ENCODE measurements around the gene HAUS7. TPM values are rescaled to one million over a fixed set of nuclear protein-coding genes. Genes with fewer than 3 reads are reported as not detected.

The HAUS7 gene
- total RNA-seq, 3 donors from 2014 or later: 19.0 to 26.2 (median 21.9) TPM

DNA sequence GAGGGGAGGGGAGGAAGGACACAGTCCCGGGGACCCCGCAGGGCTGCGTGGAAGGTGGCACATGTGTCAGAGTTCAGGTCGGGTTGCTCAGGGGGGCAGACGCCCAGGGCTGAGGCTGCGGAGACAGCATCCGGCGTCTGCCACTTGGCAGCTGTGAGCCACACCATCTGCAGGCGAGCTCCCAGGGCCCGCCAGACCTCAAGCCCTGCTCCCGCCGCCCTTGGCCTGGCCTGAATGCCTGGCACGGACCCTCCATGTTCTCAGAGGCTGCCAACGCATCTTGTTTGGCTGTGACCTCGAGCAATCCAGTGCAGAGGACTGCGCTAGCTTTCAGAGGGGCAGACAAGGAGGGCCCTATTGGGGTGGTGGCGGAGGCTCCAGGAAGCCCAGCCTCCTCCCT, 29.5 kb upstream of the HAUS7 start:
- TF ChIP-seq POLR2A (IDR thresholded peaks at IDR 0.05) (no peak), POLR2AphosphoS5 (IDR thresholded peaks at IDR 0.05) (no peak)
- TF ChIP-seq, protein P1, sequence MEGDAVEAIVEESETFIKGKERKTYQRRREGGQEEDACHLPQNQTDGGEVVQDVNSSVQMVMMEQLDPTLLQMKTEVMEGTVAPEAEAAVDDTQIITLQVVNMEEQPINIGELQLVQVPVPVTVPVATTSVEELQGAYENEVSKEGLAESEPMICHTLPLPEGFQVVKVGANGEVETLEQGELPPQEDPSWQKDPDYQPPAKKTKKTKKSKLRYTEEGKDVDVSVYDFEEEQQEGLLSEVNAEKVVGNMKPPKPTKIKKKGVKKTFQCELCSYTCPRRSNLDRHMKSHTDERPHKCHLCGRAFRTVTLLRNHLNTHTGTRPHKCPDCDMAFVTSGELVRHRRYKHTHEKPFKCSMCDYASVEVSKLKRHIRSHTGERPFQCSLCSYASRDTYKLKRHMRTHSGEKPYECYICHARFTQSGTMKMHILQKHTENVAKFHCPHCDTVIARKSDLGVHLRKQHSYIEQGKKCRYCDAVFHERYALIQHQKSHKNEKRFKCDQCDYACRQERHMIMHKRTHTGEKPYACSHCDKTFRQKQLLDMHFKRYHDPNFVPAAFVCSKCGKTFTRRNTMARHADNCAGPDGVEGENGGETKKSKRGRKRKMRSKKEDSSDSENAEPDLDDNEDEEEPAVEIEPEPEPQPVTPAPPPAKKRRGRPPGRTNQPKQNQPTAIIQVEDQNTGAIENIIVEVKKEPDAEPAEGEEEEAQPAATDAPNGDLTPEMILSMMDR (IDR thresholded peaks at IDR 0.05): no peak
- peaks cover 5 to 75% of the 10 kb centered on the region in 2 donors for H3K27me3 ChIP-seq
- H3K36me3 ChIP-seq: no peaks in the 10 kb centered on the region
- no peaks in the 10 kb centered on the region for H3K4me1 ChIP-seq
- peak overlapping the region in 1 of 2 donors; percentile 38 for H3K27ac ChIP-seq
- H3K9me3 ChIP-seq: no peaks in the 10 kb centered on the region
- intact Hi-C loops (cut with DNase I; ENCODE audit: low total_unique reads): no loop called here
- DNase-seq (ENCODE audit: low spot score in 2 of 2): no peak
- H3K4me3 ChIP-seq: peak overlapping the region in 1 of 3 donors; percentile 22

DNA sequence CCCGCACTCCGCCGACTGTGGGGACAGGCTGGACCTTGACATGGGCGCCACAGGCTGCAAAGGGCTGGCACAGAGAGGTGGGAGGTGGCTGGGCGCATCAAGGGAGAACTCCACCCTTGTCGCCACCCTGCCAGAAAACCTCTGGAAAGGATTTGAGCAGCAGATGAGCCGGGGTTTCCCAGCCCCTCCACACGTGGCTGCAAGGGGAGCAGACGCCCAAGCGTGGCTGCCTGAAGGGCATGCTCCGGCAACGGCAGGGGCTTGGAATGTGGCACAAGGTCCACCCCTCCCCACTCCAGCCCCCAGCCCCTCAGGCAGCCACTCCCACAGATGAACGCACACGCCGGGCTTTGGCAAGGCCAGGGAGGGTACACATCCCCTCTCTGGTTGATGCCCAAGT, 29.0 kb upstream of the HAUS7 start:
- H3K27ac ChIP-seq: peak overlapping the region in 1 of 2 donors; percentile 38
- peaks cover 5 to 74% of the 10 kb centered on the region in 2 donors for H3K27me3 ChIP-seq
- no peak for DNase-seq (ENCODE audit: low spot score in 2 of 2)
- intact Hi-C loops (cut with DNase I; ENCODE audit: low total_unique reads): no loop called here
- TF ChIP-seq POLR2A (IDR thresholded peaks at IDR 0.05) (no peak), POLR2AphosphoS5 (IDR thresholded peaks at IDR 0.05) (no peak)
- TF ChIP-seq, protein P1 (IDR thresholded peaks at IDR 0.05): no peak
- H3K4me3 ChIP-seq: peak overlapping the region in 1 of 3 donors; percentile 22
- no peaks in the 10 kb centered on the region for H3K4me1 ChIP-seq
- no peaks in the 10 kb centered on the region for H3K9me3 ChIP-seq
- no peaks in the 10 kb centered on the region for H3K36me3 ChIP-seq

DNA sequence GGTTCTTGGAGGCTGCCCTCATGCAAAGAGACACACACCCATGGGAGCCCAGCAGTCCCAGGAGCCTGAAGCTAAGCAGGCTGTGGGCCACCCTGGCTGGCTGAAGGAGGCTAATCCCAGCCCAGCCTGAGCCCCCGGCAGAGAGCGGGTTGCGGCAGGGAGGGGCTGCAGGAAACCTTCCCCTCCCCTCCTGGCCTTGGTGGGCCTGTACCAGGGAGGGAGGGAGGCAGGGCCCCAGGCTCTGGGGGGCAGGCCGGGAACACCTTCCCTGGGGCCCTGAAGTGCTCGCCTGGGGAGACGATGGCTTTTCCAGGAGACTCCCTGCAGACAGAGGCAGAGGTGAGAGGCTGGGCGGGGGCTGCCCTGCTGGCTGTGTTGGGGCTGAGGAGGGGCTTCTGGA, 28.1 kb upstream of the HAUS7 start:
- H3K27ac ChIP-seq: peak overlapping the region in 1 of 2 donors; percentile 38
- no peak for DNase-seq (ENCODE audit: low spot score in 2 of 2)
- no peaks in the 10 kb centered on the region for H3K9me3 ChIP-seq
- peaks cover 5 to 74% of the 10 kb centered on the region in 2 donors for H3K27me3 ChIP-seq
- no peak overlapping the region for H3K4me3 ChIP-seq
- intact Hi-C loops (cut with DNase I; ENCODE audit: low total_unique reads): no loop called here
- TF ChIP-seq POLR2AphosphoS5 (IDR thresholded peaks at IDR 0.05): no peak
- TF ChIP-seq POLR2A (IDR thresholded peaks at IDR 0.05): no peak
- TF ChIP-seq, protein P1 (IDR thresholded peaks at IDR 0.05): no peak
- H3K4me1 ChIP-seq: no peaks in the 10 kb centered on the region
- no peaks in the 10 kb centered on the region for H3K36me3 ChIP-seq

DNA sequence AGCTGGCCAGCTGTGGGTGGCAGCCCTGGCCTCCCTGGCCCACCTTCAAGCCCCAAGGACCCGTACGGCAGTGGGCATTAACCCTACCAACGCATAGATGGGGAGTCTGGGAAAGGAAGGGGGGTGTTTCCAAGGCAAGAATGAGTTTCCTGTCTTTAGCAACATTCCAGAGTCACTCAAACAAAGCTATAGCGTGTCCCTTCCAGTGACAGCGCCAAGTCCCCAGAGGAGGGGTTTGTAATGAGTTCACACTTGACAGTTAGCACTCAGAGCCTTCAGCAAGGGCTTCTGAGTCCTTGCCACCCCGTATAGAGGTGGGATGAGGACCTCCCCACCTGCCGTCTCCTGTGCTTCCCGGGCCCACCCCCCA, 26.2 kb upstream of the HAUS7 start:
- intact Hi-C loops (cut with DNase I; ENCODE audit: low total_unique reads): no loop called here
- no peaks in the 10 kb centered on the region for H3K4me1 ChIP-seq
- peak overlapping the region in 1 of 3 donors; percentile 31 for H3K4me3 ChIP-seq
- no peaks in the 10 kb centered on the region for H3K36me3 ChIP-seq
- TF ChIP-seq, protein P1 (IDR thresholded peaks at IDR 0.05): no peak
- TF ChIP-seq POLR2A (IDR thresholded peaks at IDR 0.05): no peak
- TF ChIP-seq POLR2AphosphoS5 (IDR thresholded peaks at IDR 0.05): no peak
- DNase-seq (ENCODE audit: low spot score in 2 of 2): no peak
- peaks cover 5 to 73% of the 10 kb centered on the region in 2 donors for H3K27me3 ChIP-seq
- peak overlapping the region in 1 of 2 donors; percentile 70 for H3K27ac ChIP-seq
- peaks cover 0 to 1% of the 10 kb centered on the region in 2 donors for H3K9me3 ChIP-seq

DNA sequence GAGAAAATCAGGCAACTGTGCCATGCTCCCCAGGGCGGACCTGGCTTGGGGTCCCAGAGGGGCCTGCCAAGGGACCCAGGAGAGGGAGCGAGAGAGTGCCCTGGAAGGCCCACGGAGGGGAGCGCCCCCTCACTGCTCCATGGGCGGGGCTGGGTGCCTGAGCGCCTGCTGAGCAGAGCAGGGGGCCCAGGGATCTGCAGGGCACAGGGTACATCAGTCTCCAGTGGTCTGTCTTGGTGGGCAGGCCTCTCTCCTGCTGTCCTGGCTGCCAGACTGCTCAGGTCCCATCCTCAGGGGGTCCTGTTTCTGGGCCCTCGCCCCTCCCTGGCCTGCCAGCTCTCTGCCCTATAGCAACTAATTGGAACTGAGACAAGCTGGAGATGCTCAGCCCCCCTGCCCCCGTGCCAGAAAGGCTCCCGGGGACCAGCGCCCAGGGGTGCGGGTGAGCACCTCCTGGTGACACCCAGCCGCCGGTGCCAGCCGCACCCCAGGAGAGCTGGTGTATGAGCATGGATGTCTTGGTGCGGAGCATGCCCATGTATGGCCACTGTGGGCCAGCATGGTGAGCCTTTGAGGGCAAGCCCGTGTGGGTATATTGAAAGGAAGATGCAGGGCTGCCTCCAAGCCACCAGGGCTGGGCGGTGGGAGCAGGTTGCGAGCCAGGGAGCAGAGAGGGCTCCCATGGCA, 25.7 kb upstream of the HAUS7 start:
- intact Hi-C loops (cut with DNase I; ENCODE audit: low total_unique reads): no loop called here
- Histone ChIP-seq H3K27me3 (peaks cover 5 to 79% of the 10 kb centered on the region in 2 donors), H3K36me3 (no peaks in the 10 kb centered on the region), H3K4me1 (no peaks in the 10 kb centered on the region), H3K9me3 (peaks cover 0 to 3% of the 10 kb centered on the region in 2 donors), H3K27ac (peak overlapping the region in 1 of 2 donors; percentile 70), H3K4me3 (peak overlapping the region; percentile 32 to 63 (median 37))
- TF ChIP-seq, protein P1 (IDR thresholded peaks at IDR 0.05): no peak
- TF ChIP-seq POLR2A (IDR thresholded peaks at IDR 0.05): no peak
- TF ChIP-seq POLR2AphosphoS5 (IDR thresholded peaks at IDR 0.05): no peak
- DNase-seq (ENCODE audit: low spot score in 2 of 2): no peak

Data from breast epithelium (tissue), 4 donors.